Tibial artery (tissue), 4 donors: ENCODE data around the gene RB1.
A peak's percentile ranks its signal among the peaks of the same experiment; 100 is the strongest.

Experiments
- DNase-seq, 2 donors: peaks; one replicate each; pipeline ENCODE4 v3.0.0-alpha.2; 2019
- H3K27ac ChIP-seq, 2 donors: fragments of 200-600 bp; sonication (generic) in 1 of 2; 1 replicate in 1 of 2; 2 replicates in 1 of 2; pipeline ENCODE4 v1.5.1; 2018 to 2019; ENCODE audit warnings: mild to moderate bottlenecking in 1 of 2
- H3K27me3 ChIP-seq, 2 donors: fragments of 200-600 bp; sonication (generic) in 1 of 2; one replicate each; pipeline versions ENCODE4 v1.5.1 to v1.6.0; 2016 to 2019
- H3K36me3 ChIP-seq, 3 donors: fragments of 200-600 bp; sonication (generic) in 2 of 3; one replicate each; pipeline ENCODE4 v1.5.1; 2016 to 2019; ENCODE audit warnings: mild to moderate bottlenecking in 2 of 3
- H3K4me1 ChIP-seq, 4 donors: fragments of 200-600 bp; sonication (generic) in 2 of 4; 1 replicate in 3 of 4; 2 replicates in 1 of 4; pipeline ENCODE4 v1.5.1; 2016 to 2019
- H3K4me3 ChIP-seq, 2 donors: fragments of 200-600 bp; sonication (generic) in 1 of 2; 1 replicate in 1 of 2; 2 replicates in 1 of 2; pipeline ENCODE4 v1.5.1; 2018 to 2019; ENCODE audit warnings: mild to moderate bottlenecking in 2 of 2
- H3K9me3 ChIP-seq, 3 donors: fragments of 200-600 bp; sonication (generic) in 1 of 3; one replicate each; pipeline ENCODE4 v1.5.1; 2016 to 2019
- CTCF ChIP-seq, 2 experiments: fragments of 200-600 bp in 1 of 2; fragments of 450-650 bp in 1 of 2; IDR thresholded peaks; one replicate each; pipeline ENCODE4 v1.5.1; 2017 to 2019; ENCODE audit warnings: antibody characterized with exemption in 2 of 2, mild to moderate bottlenecking in 1 of 2, moderate library complexity in 1 of 2
- intact Hi-C: fragments of 100-400 bp; cut with DNase I; formaldehyde crosslinking; loops from one replicate; pipeline ENCODE4 v1.15.0; 2023; ENCODE audit warnings: low total_unique reads

RB1 gene

GRCh38 chr13:48393698-48394085 lies 90.1 kb downstream of the RB1 start:
- Histone ChIP-seq H3K4me1 (peaks cover 0 to 11% (median 7%) of the 10 kb centered on the region in 4 donors), H3K4me3 (no peak overlapping the region), H3K27me3 (no peaks in the 10 kb centered on the region), H3K27ac (no peak overlapping the region), H3K9me3 (peaks cover 0 to 11% (median 9%) of the 10 kb centered on the region in 3 donors), H3K36me3 (peaks cover 17 to 24% (median 21%) of the 10 kb centered on the region in 3 donors)
- no peak for TF ChIP-seq CTCF (IDR thresholded peaks at IDR 0.05)
- no peak for DNase-seq
- intact Hi-C loops, result no loop called here

GRCh38 chr13:48397744-48398143 lies 94.2 kb downstream of the RB1 start:
- H3K4me1 ChIP-seq, result peaks cover 0 to 47% (median 29%) of the 10 kb centered on the region in 4 donors
- H3K9me3 ChIP-seq, result no peaks in the 10 kb centered on the region
- H3K27ac ChIP-seq, result peak overlapping the region in 1 of 2 donors; percentile 22
- intact Hi-C loops, result no loop called here
- no peak for TF ChIP-seq CTCF (IDR thresholded peaks at IDR 0.05)
- no peaks in the 10 kb centered on the region for H3K27me3 ChIP-seq
- H3K4me3 ChIP-seq, result no peak overlapping the region
- DNase-seq, result no peak
- H3K36me3 ChIP-seq, result peaks cover 8 to 13% (median 13%) of the 10 kb centered on the region in 3 donors

GRCh38 chr13:48398450-48399095 lies 95.0 kb downstream of the RB1 start:
- peak overlapping the region in 1 of 2 donors; percentile 22 for H3K27ac ChIP-seq
- no peaks in the 10 kb centered on the region for H3K27me3 ChIP-seq
- H3K4me1 ChIP-seq, result peaks cover 0 to 55% (median 31%) of the 10 kb centered on the region in 4 donors
- no peak for TF ChIP-seq CTCF (IDR thresholded peaks at IDR 0.05)
- no peaks in the 10 kb centered on the region for H3K9me3 ChIP-seq
- DNase-seq, result no peak
- intact Hi-C loops, result no loop called here
- peaks cover 0 to 13% (median 13%) of the 10 kb centered on the region in 3 donors for H3K36me3 ChIP-seq
- no peak overlapping the region for H3K4me3 ChIP-seq

GRCh38 chr13:48400090-48400694 lies 96.6 kb downstream of the RB1 start:
- intact Hi-C loops, result no loop called here
- peak overlapping the region; percentile 61 to 66 for H3K27ac ChIP-seq
- no peak for TF ChIP-seq CTCF (IDR thresholded peaks at IDR 0.05)
- no peaks in the 10 kb centered on the region for H3K27me3 ChIP-seq
- H3K36me3 ChIP-seq, result no peaks in the 10 kb centered on the region
- no peaks in the 10 kb centered on the region for H3K9me3 ChIP-seq
- peaks cover 0 to 71% (median 35%) of the 10 kb centered on the region in 4 donors for H3K4me1 ChIP-seq
- DNase-seq, result no peak
- H3K4me3 ChIP-seq, result no peak overlapping the region

- peaks cover 0 to 78% (median 35%) of the 10 kb centered on the region in 4 donors for H3K4me1 ChIP-seq
- H3K9me3 ChIP-seq, result no peaks in the 10 kb centered on the region
- peak overlapping the region; percentile 61 to 66 for H3K27ac ChIP-seq
- no peak for DNase-seq
- H3K27me3 ChIP-seq, result no peaks in the 10 kb centered on the region
- no peaks in the 10 kb centered on the region for H3K36me3 ChIP-seq
- H3K4me3 ChIP-seq, result no peak overlapping the region
- intact Hi-C loops, result no loop called here
- TF ChIP-seq CTCF (IDR thresholded peaks at IDR 0.05), result peak in 1 of 2 experiments; percentile 8
These were observed 97.3 kb downstream of the RB1 start for GRCh38 chr13:48400850-48401291.
